HG02981 (cell line): ENCODE data around the gene PLXND1.
"Not testable (repeated sequence)": the region's sequence is repeated elsewhere in the genome, so short reads cannot be mapped to it uniquely, and the experiment has no call there.

Experiments
- ATAC-seq: cut with Tn5 transposase; IDR thresholded peaks from one replicate; pipeline ENCODE4 v1.9.1; 2021; ENCODE audit warnings: mild to moderate bottlenecking, moderate library complexity; ENCODE audit not compliant: unreplicated experiment

Gene PLXND1

DNA sequence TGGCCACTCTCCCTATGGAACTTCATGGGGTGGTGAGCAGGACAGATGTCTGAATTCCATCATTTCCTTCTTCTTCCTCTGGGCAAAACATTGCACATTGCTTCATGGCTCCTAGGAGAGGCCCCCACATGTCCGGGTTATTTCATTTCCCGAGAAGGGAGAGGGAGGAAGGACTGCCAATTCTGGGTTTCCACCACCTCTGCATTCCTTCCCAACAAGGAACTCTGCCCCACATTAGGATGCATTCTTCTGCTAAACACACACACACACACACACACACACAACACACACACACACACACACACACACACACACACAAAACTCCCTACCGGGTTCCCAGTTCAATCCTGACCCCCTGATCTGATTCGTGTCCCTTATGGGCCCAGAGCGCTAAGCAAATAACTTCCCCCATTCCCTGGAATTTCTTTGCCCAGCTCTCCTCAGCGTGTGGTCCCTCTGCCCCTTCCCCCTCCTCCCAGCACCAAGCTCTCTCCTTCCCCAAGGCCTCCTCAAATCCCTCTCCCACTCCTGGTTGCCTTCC, 76.2 kb downstream of the PLXND1 start:
- ATAC-seq = no peak

DNA sequence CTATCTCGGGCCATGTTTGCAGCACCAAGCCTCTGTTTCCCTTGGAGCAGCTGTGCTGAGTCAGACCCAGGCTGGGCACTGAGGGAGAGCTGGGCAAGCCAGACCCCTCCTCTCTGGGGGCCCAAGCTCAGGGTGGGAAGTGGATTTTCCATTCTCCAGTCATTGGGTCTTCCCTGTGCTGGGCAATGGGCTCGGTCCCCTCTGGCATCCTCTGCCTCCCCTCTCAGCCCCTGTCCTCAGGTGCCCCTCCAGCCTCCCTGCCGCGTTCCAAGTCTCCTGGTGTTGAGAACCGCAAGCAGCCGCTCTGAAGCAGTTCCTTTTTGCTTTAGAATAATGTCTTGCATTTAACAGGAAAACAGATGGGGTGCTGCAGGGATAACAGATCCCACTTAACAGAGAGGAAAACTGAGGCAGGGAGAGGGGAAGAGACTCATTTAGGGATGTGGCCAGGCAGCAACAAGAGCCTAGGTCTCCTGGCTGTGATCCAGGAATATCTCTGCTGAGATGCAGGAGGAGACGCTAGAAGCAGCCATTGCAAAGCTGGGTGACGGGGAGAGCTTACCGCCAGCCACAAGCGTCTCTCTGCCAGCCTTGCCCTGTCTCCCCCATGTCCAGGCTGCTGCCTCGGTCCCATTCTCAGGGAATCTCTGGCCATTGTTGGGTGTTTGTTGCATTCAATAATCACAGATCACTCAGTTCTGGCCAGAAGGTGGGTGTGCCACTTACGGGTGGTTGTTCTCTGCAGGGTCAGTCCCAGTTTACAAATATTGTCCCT, 76.9 kb downstream of the PLXND1 start:
- ATAC-seq = no peak

DNA sequence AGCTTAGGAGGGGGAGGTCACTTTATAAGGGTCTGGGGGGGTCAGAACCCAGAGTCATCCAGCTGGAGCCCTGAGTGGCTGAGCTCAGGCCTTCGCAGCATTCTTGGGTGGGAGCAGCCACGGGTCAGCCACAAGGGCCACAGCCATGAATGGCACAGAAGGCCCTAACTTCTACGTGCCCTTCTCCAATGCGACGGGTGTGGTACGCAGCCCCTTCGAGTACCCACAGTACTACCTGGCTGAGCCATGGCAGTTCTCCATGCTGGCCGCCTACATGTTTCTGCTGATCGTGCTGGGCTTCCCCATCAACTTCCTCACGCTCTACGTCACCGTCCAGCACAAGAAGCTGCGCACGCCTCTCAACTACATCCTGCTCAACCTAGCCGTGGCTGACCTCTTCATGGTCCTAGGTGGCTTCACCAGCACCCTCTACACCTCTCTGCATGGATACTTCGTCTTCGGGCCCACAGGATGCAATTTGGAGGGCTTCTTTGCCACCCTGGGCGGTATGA, 77.8 kb downstream of the PLXND1 start, which contains the start of gene RHO:
Gene RHO (plus strand): TSS at position 51 of the 512 bp plus-strand sequence. CDS start 95 bp downstream, at position 146.
- no peak for ATAC-seq

DNA sequence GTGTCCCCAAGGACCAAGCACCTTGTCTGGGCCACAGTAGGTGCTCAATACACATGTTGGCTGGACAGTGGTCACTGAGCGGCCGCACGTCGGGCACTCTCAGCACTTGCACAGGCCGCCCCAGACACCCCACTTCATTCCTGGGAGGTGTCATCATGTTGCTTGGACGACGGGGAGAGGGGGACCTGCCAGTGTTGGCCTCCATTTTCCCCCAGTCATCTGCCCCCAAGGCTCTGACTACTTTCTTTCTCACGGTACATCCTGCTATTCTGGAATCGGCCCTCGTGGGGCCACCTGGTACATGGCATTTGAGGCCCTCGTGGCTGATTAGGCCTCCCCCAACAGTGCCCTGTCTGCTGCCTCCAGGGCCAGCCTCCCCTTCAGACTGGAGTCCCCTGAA, 79.2 kb downstream of the PLXND1 start:
- no peak for ATAC-seq

DNA sequence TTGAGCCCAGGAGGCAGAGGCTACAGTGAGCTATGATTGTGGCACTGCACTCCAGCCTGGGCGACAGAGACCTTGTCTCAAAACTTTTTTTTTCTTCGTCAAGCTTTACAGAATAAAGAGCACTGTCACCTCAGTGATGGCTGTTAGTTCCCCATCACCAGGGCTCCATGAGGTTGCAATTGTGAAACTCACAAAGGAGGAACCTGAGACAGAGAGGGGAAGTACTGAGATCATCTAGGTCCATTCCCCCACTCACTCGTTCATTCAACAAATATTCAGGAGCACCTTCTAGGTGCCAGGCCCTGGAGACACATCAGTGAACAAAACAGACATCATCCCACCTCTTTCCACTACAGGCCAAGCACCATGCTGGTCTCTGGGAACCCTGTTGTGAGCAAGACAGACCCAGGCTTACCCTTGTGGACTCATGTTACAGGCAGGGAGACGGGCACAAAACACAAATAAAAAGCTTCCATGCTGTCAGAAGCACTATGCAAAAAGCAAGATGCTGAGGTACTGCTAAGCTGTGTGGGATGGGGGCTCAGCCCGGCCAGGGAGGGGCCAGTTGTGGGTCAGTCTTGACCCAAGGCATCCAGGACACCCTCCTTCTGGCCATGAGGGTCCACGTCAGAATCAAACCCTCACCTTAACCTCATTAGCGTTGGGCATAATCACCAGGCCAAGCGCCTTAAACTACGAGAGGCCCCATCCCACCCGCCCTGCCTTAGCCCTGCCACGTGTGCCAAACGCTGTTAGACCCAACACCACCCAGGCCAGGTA, 80.2 kb downstream of the PLXND1 start:
- ATAC-seq = peak; percentile 85

DNA sequence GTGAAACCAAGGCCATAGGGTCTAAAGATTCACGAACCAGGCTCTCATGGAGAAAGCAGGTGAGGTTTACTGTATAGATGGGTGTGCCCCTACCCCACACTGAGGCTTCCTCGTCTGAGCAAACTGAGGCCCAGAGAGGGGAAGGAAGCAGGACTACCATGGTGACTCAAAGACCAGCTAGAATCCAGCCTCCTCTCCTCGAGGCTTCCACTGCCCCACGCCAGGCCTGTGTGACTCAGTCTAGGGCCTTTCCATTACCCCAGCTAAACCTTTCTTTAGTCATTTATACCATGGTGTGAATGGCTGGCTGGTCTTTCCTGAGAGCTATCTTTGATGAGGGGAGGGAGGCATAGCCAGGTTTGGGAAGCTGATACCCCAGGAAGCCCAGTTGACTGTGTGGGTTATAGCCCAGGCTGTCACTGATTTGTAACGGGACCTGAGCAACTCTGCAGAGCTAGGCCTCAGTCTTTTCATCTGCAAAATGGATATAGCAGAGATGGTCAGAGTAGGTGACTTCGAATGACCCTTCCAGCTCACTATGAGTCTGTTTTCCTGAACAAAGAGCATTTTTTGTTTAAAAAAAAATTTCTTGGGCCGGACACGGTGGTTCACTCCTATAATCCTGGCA, 81.0 kb downstream of the PLXND1 start:
- ATAC-seq = no peak

DNA sequence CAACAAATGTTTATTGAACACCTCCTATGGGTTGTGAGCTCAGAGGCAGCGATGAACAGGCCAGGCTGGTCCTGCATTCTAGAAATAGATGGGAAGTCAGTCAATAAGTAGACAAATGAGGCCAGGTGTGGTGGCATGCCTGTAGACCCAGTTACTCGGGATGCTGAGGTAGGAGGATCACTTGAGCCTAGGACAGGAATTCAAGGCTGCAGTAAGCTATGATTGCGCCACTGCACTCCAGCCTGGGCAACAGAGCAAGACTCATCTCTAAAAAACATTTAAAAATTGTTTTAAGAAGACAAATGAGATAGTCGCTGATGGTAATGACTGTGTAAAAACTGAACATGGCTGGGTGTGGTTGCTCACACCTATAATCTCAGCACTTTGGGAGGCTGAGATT, 82.4 kb downstream of the PLXND1 start:
- ATAC-seq = no peak

DNA sequence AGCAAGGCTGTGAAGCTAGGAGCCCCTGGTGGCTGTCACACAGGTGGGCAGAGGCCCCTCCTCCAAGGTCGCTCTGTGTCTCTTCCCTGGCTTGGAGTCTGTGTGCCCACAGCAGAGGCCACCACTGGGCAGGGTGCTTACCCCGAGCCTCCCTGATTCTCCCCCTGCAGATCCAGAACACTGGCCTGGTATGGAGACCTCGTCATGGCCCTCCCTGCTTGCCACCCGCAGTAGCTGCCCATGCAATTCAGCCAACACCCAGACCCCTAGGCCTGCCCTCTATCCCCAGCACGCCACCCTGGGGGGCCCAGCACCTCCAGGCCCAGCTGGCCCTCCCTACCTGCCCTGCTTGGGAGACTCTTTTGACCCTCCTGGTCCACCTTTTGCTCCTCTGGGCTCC, 83.5 kb downstream of the PLXND1 start:
- ATAC-seq = no peak

DNA sequence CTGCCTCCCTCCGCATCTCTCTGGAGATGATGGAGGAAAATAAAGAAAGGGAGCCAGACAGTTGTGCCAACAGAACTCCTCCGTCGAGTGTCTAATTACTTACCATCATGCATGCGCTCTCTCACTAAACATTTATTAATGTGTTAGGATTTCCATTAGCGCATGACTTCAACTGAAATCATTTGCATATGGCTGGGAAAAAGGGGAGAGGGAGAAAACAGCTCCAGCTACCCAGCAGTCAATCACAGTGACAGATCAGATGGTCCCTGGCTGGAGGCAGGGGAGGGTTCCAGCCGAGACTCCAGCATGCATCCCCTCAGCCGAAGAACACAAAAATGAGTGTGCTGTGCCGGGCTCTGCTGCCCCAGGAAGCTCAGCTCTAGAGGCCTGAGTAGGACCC, 84.9 kb downstream of the PLXND1 start:
- ATAC-seq = no peak

DNA sequence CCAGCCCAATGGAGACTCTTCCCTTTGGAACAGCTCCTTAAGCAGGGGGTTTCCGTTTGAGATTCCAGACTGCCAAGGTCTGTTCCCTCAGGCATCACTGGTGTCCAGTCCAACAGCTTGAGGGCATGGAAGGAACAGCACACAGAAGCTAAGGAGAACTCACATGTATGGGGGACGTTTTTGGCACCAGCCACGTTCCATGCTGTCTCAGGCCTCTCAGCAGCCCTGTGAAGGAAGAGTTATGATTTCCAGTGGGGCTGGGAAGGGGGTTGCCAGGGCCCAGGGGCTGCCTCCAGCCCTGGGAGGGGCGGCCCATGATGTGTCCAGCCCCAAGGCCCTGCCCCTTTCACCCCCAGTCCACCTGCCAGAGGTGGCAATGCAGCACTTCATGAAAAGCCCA, 85.5 kb downstream of the PLXND1 start:
- no peak for ATAC-seq

DNA sequence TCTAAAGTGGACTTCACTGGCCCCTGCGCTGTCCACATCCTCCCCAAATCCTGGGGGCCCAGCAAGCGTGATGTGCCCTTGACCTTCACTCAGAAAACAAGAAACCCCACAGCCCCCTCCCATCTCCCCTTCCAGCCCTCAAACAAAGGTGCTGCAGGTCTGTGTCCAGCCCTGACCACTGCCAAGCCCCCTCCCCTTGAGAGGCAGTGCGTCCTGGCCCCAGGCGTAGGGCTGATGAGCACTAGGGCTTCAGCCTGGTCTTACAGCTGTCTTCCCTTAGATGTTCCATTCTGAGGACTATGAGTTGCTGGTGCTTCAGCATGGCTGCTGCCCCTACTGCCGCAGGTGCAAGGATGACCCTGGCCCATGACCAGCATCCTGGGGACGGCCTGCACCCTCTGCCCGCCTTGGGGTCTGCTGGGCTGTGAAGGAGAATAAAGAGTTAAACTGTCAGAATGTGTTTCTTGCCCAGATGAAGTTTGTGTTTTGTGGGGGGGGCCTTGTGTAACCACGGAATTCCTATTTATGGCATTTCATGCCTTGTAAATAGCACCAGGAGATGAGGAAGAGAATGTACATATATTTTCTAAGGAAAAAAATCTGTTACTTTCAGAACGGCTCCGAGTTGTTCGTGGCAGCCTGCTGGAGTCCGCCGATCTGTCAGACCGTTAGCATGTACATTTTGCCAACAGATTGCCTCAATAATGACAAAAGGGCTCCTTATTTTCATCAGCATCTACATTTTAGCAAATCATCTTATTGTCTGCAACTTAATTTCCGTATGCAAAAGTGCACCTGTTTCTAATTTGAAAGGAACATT, 86.4 kb downstream of the PLXND1 start:
- no peak for ATAC-seq

DNA sequence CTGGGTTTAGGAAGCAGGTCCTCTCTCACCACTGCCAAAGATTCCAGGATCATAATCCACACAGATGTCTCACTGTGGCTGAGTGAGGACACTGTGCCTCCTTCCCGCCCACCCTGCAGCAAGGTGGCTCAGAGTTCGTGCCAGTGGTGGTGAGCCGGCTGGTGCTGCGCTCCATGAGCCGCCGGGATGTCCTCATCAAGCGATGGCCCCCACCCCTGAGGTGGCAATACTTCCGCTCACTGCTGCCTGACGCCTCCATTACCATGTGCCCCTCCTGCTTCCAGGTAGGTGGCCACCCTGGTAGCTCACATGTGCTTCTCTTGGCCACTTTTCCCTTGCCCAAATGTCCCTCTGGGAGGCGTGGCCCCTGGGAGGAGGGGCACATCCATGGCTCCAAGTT, 87.0 kb downstream of the PLXND1 start:
- no peak for ATAC-seq

DNA sequence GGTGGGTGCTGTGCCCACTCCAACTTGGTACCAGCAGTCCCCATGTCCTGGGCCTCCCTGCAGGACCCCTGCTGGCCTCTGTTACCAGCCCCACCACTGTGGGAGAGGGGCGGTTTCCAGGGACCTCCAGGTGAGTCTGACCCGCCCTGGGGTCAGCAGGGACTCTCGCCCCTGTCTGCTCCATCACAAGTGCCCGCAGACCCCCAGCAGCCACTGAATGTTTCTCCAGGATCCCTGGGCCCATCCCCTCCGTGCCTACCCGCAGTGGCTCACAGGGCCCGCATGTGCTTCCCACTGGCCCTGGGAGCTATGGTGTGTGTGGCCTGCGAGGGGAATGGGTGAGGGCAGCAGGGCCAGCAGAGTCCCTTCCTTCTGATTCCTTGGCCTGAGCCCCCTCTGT, 87.9 kb downstream of the PLXND1 start:
- no peak for ATAC-seq

DNA sequence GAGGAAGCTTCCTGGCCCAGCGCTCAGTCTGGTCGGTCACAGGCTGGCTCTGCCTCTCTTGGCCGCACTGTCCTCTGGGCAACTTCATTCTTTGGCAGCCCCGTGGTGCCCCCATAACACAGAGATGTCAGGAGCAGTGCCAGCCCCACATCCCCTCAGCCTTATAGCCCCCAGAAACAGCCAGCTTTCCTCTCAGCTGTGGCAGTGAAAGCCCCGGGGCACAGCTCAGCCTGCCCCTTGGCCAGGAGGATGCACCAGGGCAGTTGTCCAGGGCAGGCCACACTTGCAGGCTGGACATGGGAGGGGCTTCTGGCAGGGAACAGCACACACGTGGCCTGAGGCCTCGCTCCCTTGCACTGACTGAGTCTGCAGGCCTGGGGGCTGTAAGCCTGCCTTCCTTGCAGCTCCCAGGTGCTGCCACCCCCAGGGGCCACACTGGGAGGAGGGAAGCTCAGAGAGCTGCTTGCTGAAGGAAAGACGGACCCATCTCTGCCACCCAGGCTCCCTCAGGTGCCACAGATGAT, 88.4 kb downstream of the PLXND1 start:
- no peak for ATAC-seq

DNA sequence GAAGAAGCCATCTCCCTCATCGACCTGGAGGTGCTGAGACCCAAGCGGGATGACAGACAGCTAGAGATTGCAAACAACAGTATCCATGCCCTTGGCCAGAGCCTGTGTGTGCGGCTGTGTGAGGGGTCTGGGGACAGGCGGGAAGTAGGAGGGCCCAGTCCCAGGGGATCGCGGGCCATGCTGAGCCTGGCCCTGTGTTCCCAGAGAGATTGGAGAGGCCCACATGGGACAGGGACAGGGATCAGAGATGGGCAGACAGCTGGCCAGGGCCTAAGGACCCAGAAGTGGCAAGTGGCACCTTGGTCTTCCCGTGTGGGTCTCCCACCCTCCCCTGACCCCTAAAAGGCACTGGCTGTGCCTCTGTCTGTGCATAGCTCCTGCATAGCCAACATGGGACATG, 89.0 kb downstream of the PLXND1 start:
- no peak for ATAC-seq

DNA sequence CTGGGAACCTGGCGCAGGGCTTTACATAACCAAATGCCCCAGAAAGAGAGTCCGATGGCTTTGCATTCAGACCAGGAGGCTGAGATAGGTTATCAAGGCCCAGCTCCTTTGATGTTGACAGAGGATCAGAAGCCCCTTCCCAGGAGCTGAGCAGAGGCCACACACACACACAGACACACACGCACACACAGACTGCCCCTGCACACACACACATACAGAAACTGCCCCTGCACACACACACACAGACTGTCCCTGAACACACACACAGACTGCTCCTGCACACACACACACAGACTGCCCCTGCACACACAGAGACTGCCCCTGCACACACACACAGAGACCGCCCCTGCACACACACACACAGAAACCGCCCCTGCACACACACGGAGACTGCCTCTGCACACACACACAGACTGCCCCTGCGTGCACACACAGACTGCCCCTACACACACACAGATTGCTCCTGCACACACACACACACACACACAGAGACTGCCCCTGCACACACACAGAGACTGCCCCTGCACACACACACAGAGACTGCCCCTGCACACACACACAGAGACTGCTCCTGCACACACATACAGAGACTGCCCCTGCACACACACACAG, 90.5 kb downstream of the PLXND1 start:
- ATAC-seq = not testable (repeated sequence)

DNA sequence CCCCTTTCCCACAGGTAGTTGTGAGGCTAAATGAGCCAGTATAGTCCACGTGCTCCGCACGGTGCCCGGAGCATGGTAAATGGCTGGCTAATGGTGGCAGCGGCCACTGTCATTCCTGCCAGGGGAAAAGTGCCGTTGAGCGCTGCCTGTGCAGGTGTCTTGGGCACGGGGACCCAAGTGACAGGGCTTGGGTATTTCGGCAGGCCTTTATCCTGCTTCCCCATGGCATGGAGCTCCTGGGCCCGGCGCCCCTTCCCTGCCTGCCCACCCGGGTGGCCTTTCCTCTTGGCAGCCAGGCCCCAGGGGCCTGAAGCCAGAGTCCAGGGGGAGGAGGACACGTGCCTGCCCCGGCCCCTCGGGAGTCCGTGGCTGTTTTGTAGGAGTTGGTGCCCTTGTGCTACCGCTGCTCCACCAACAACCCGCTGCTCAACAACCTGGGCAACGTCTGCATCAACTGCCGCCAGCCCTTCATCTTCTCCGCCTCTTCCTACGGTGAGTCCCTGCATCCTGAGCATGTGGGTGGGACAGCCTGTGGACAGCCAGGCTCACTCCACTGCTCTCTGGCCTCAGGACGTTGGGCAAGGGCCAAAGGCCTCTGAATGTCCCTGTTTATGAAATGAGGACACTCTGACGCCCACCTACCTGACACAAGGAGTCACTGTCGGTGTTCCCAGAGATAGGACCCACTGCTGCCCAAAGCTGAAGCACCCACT, 91.2 kb downstream of the PLXND1 start:
- not testable (repeated sequence) for ATAC-seq

DNA sequence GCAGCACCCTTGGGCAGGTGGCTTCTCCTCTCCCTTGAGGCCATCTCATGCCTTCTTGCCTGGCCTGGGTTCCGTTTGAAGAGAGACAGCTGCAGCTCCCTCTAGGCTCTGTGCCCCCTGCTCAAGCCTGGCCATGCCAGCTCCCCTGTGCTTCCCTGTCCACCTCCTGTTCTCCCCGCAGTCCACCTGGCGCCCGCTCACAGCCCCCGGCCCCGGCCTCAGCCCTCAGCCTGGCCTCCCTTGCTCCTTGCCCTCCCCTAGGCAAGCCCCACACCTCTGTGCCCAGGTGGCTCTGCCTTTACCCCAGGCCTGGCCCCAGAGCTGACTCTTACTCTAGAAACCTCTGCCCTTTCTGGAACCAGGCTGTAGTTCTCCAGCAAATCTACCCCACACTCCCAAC, 91.9 kb downstream of the PLXND1 start:
- ATAC-seq = no peak

DNA sequence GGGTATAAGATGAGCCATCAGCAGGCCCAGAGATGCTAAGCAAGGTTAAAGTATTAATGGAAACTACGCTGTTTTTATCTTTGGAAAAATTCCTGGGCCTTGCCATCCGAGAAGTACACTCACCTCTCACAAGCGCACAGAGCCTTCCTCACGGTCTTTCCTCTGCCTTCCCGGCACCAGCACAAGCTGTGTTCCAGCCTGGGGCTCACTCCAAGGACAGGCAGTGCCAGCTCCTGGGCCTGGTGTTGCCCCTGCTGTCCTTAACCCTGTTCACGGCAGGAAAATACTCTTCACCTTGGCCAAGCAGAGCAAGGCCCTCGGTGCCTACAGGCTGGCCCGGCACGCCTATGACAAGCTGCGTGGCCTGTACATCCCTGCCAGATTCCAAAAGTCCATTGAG, 92.4 kb downstream of the PLXND1 start:
- no peak for ATAC-seq
